H1 (cell line): ENCODE data around the gene EPHB6. TPM values are rescaled to one million over a fixed set of nuclear protein-coding genes. Genes with fewer than 3 reads are reported as not detected.
A peak's percentile ranks its signal among the peaks of the same experiment; 100 is the strongest.

Source experiments
- BACH1 ChIP-seq: IDR thresholded peaks from 2 replicates; pipeline ENCODE4 v1.6.1; 2012; ENCODE audit warnings: low read length, improper control_type of control experiment
- CHD7 ChIP-seq: fragments of 300-600 bp; sonication (generic); IDR thresholded peaks from 2 replicates; pipeline ENCODE4 v1.7.1; 2012; ENCODE audit warnings: low read length, moderate library complexity, mild to moderate bottlenecking, inconsistent platforms; ENCODE audit not compliant: insufficient replicate concordance
- GABPA ChIP-seq: IDR thresholded peaks from 2 replicates; pipeline ENCODE4 v1.6.1; 2011; ENCODE audit warnings: mild to moderate bottlenecking, low read length, moderate library complexity, borderline replicate concordance; ENCODE audit not compliant: insufficient read depth
- KDM1A ChIP-seq: fragments of 200-600, 300-600 bp; sonication (generic); IDR thresholded peaks from 2 replicates; pipeline ENCODE4 v1.7.1; 2016; ENCODE audit warnings: mild to moderate bottlenecking, low read length, borderline replicate concordance
- KDM4A ChIP-seq: IDR thresholded peaks from one replicate; pipeline ENCODE4 v1.7.1; 2012; ENCODE audit warnings: low read depth, mild to moderate bottlenecking, moderate library complexity, low read length, inconsistent platforms; ENCODE audit not compliant: severe bottlenecking
- PHF8 ChIP-seq: fragments of 200-600 bp; sonication (generic); conservative IDR thresholded peaks from 2 replicates; pipeline ENCODE4 v1.7.1; 2012; ENCODE audit warnings: low read depth, mild to moderate bottlenecking, inconsistent platforms, low read length, moderate library complexity
- YY1 ChIP-seq: IDR thresholded peaks from 2 replicates; pipeline ENCODE4 v1.6.1; 2011; ENCODE audit warnings: low read depth, mild to moderate bottlenecking, low read length
- polyA plus RNA-seq, 7 experiments: library from polyadenylated mRNA; depleted of rRNA in 3 of 7; stranded (reverse) in 5 of 7; unstranded in 2 of 7; fragments of >200 nt in 5 of 7; fragments of 200-250 nt in 2 of 7; gene quantifications; 1 replicate in 5 of 7; 2 replicates in 1 of 7; 4 replicates in 1 of 7; pipeline versions ENCODE4 v1.2.1 to v1.2.3, GENCODE V29; 2011 to 2013; ENCODE audit warnings: missing spikeins in 2 of 7, mixed read lengths in 2 of 7
- total RNA-seq: library from RNA; stranded (reverse); fragmentation: NEBNext Ultra II Directional; extraction: Animal tissue kit (Norgen Biotek cat#: 25700); gene quantifications from 2 replicates; pipeline ENCODE4 v1.2.1, GENCODE V29; 2021

EPHB6 gene
- total and polyA plus RNA-seq, 2 of the 8 experiments (the other 6 are each of a cell fraction or from before 2014, with no cell fraction given) = 19.7 TPM

- TF ChIP-seq CHD7 (no peak), PHF8 (no peak), KDM4A (peak; percentile 78), BACH1 (no peak), GABPA (no peak), YY1 (no peak), KDM1A (no peak)
These were observed 353 bp downstream of the EPHB6 start (continued) for GRCh38 chr7:142855114-142855743.
